ENCODE measurements around the gene FMNL1.

FMNL1 gene

DNA sequence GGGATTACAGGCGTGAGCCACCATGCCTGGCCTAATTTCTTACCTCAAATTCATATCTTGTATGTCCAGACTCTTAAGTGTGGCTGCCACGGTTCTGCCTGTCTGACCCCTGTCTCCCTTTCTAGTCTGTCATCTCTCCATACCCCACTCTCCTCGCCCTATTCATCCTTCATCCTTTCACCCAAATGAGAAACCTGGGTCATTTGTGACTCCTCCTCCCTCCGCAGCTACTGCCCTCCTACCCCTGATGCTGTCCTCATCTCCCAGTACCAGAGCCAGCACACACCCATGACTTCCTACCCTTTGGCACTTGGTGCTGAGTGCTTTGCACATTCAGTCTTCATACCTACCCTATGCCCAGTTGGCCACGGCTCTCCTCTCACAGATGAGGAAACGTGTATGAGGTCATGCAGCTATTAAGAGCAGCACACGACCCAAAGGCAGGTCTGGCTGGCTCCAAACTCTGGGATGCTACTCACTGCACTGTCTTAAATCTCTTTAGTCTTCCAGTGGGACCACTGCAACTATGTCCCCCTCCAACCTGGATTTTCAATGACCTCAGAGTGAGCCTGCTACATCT is 38.6 kb downstream of the FMNL1 start:
- no peak for DNase-seq

DNA sequence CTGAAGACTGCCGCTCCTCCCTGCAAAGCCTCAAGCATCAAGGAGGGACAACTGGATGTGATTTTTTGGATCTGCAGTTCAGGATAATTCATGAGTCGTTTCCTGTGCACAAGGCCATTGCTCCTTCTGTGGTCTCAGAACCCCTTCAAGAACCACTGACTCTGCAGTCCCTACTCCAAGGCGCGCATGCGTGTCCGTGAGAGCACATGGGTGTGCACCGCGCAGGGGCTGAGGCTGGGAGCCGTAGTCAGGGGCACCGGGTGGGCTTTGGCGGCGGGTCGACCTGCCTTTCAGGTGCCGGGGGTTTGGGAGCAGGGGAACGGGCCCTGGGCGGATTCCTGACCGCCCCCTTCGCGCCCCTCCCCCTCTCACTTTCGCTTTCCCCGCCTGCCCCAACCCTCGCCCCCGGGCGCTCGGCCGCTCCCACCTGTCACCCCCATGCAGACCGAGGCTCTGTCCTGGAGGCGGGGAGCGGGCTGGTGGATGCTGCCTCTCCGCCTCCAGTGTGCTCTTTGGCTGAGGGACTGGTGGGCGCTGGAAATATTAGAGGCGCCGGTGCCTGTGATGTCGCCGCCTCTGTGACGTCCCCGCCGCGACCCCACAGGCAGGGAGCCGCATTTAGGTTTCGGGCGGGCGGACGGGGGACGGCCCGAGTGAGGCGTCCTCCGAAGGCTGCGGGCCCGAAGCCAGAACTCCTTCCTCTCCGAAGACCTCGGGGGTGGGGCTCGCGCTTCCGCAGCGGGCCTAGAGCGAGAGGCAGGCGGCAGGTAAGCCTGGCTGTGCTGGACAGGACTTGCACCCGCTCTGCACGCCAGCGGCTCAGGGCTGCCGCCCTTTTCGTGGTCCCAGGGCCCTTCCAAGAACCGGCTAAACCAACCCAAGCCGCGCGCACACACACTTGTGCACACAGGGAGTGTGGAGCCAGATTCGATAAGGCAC is 40.2 kb downstream of the FMNL1 start, which contains the start of gene SPATA32:
Gene SPATA32 (minus strand): TSS at position 518 of the 939 bp plus-strand sequence. CDS start 78 bp downstream, at position 440.
- DNase-seq = no peak

DNA sequence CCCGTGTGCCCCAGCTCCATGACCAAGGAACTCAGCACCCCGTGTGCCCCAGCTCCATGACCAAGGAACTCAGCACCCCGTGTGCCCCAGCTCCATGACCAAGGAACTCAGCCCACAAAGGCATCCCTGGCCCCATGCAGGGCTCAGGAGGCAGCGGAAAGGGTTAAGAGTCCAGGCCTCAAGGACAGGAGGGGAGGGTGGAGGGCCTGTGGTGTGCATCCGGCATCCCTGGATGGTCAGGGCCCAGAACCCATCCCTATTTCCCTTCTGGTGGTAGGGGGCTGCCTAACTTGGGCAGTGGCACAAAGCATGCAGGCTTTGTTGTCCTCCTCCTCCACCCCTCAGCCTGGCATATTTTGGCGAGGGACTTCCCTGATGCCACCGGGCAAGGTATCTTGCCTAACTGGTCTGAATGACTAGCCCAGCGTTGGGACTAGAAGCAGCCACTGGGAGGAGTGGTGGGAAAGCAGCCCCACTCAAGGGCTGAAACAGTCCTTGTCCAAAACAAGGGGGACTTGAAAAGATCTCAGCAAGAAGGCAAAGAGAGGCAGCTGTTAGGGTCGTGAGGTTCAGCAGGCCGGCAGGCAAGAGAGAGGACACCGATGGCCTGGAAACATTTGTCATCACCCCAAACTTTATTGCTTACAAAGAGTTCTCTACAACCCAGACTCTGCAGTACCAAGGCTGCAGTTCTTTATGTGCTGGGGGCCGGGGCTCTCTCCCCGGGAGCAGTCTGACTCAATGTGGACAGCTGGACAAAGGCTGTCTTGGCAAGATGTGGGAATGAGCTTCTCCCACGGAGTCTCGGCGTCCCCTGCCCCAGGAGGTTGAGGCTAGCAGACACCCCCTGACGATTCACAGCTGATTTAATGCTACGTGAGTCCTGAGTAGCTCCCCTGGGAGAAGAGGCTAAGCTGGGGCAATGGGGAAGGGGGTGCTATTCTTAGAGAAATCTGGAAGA is 41.1 kb downstream of the FMNL1 start:
- no peak for DNase-seq

DNA sequence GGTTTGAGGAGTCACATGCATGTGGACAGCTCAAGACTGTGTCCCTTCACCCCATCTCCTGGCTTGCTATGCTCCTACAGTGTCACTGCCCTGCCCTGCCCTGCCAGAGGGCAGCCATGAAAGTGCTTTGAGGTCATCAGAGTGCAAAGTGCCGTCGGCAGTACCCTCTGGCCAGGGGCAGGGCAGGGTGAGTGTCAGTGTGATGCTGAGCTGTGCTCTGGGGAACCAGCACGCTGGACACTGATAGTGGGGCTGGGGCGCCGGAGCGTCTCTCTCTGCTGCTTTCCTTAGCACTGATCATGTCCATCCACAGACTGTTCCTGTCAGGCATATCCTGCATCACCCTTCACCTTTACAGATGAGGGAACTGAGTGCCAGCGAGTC is 41.8 kb downstream of the FMNL1 start:
- no peak for DNase-seq

DNA sequence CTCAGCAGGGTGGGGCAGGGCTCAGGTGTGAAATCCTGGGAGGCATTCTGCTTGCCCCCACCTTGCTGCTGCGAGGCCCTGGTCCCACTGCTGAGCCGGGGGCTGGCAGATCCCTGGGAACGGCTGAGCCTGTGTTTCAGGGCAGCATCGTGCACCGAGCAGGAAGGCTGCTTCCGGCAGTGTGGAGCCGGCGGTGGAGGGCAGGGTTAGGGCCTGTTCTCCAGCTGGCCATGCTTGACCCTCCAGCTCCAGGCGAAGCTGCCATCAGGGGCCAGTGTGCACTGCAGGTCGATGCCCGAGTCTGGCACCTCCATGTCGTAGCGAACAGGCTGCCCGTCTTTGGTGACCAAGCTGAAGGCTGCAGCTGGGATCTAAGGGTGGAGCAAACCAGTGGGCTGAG is 42.7 kb downstream of the FMNL1 start:
- DNase-seq = no peak

DNA sequence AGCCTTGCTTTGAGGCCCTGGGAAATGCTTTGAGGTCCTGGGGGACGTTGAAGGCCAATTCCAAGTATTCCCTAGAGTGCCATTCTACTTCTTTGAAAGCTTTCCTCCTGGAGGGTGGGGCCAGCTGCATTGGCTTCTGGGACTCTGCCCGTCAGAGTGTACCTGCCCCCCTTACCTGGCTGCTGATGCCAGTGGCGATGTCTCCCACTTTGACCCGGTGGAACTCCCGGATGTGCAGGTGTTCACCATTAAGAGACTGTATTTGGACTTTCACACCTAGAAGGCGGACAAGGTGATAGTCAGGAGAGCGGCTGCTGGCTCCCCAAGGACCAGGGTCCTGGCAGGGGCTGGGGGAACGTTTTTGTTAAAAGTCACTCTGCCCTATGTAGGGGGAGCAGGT is 43.3 kb downstream of the FMNL1 start:
- DNase-seq = no peak

DNA sequence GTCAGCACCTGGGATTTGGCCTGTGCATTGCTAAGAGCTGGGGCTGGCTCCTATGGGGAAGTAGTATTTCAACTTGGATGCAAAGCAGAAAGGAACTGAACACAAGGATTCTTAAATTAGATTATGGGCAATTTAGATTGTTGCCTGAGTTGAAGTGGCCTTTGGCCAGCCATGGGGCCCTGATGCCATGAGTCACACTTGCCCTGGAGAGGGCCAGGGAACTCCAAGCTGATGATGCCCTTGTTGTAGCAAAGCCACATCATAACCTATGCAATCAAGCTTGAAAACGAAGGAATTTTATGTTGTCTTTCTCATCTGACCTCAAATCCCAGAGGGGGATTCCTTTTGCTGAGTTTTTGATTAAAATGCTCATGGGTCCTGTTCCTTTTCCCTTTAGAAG is 44.1 kb downstream of the FMNL1 start:
- no peak for DNase-seq

DNA sequence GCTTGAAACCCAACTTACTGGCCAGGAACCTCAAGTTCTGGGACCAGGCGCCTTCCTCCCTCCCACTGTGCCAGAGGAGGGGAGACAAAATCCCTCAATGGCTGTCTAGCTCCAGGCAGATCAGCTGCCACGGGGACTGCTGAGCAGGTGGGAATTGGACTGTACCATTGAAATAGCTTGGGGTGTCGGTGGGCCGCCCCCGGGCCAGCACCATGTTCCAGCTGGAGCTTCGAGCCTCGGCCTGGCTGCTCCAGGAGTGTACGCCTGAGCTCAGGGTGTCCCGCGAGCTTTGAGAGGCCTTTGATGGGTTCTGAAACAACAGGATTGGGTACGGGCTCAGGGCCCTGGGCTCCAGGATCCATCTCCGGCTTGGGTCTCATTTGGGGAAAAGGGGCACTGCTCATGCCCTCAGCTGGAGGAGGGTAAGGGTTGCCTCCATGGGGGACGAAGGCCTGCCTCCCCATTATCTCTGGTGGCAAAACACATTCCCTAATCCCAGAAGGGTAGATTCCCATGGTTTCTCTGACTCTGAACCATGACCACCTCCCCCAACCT is 44.8 kb downstream of the FMNL1 start:
- DNase-seq = no peak

DNA sequence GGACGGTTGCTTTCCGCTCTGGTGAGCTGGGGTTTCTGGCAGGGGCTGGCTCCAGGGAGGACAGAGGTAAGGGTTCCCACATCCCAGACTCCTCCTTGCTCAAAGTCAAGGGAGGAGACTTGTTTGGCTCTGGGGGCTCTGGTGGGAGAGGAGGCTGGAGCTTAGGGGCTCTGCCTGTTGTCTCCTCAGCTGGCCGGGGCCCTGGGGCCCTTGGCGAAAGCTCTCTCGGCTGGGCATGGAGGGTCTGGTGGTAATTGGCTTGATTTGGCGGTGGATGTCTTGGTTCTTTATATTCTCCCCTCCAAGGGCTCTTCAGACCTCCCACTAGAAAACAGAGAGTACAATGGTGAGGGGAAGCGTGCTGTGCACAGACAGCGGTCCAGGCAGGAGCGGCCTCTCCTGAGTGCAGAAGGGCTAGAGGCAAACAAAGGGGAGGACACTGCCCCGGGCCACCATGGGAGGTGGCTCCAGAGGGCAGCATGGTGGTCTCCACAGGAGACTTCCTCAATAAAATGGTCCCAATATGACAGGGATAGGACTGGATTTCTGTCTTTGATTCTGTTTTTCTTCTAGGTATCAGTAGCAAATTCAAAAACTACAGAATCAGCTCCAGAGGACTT is 45.9 kb downstream of the FMNL1 start:
- DNase-seq = no peak

DNA sequence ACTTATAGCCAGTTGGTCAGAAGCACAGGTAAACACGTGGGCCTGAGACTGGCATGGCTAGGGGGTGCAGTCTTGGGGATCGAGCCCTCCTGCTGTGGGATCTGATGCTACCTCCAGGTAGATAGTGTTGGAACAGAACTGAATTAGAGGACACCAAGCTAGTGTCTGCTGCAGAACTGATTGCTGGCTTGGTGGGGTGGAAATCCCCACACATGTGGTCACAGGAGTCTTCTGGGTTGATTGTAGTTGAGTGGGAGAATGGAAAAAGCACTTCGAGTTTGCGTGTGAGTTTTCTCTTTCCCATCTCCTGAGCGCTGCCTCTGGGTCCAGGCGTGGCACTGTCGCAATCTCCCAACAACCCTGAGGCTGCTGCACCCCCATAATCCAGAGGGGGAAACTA is 48.2 kb downstream of the FMNL1 start:
- DNase-seq = no peak

DNA sequence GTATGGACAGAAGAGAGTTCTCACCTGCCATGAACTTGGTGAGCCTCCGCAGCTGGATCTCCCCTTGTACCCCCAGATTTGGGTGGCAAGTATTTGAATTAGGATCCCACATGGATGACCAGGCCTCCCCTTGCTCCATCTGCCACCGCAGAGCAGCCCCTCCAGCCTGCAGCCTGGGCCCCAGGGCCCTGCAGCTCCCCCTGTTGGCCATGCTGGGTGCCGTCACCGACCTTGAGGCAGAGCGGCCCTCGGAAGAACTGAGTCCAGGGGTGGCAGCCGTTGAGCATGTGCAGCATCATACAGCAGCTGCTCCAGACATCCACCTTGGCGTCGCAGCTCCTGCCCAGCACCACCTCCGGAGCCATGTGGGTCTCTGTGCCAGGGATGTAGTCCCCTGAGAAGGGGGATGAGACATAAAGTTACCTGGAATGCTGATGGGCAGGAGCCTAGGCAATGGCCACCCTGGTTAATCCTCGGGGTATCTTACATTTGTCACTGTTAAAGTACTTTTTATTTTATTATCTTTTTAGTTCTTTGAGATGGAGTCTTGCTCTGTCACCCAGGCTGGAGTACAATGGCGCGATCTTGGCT is 49.2 kb downstream of the FMNL1 start:
- no peak for DNase-seq

DNA sequence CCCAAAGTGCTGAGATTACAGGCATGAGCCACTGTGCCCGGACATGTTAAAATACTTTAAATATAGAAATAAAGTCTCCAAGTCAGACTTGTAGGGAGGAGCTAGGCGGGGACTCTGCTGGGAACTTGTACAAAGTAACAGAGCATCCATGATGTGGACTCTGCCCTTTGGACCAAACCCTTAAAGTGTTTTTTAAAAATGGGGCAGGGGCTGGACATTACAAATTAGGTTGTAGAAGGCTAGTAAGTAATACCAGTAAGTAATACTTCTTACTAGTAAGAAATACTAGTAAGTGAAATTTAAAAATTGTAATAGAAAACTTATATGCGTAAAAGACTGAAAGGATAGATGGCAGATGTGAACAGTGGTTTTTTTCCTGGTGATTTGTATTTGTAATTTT is 49.9 kb downstream of the FMNL1 start:
- no peak for DNase-seq

DNA sequence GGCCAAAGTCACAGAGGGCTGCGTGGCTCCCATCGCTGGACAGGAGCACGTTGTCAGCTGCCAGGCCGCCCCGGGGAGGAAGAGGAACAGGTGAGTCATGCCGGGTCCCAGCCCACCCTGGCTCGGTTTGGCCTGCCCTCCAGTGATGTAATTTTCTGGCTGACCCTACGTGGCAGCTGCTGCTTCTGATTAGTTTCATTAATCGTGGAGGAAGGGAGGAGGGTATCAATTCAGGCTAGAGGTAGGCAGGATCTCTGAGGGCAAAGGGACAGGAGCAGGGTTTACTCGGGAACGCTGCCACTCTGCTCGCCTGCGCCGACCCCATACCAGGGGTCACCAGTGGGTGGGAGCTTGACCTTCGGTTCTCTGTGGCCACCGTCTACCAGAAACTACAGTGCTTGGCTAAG is 51.9 kb downstream of the FMNL1 start:
- no peak for DNase-seq

DNA sequence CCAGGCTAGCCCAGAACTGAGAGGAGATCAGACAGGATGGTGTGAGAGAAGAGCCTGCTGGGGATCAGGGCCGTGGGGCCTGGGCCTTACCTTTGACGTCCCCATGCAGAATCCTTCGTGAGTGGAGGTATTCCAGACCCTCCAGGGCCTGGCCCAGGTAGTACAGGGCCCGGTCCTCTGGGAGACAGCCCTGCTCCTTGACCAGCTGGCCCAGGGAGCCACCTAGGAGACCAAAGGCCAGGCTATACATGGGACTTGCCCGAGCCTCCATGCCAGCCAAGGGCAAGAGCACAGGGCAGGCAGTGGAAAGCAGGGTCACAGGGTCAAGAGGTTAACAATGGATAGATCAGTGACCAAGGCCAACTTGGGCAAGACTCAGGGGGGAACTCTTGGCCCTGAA is 52.3 kb downstream of the FMNL1 start:
- no peak for DNase-seq

DNA sequence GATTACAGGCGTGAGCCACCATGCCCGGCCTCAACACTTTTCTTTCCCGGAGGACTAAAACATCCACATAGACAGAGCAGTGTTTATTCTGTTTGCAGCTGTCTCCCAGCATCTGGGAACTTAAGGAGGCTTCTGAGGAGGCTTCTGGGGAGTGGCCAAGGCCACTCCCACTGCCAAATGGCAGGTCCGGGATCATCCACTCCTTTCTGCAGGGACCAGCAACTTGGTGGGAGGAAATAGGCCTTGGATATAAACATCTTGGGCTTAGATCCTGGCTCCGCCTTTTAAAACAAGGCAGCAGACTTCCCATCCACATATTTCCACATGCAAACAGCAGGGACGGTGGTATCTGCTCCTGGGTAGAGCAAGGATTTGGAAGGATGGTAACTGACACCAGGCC is 54.3 kb downstream of the FMNL1 start:
- no peak for DNase-seq

DNA sequence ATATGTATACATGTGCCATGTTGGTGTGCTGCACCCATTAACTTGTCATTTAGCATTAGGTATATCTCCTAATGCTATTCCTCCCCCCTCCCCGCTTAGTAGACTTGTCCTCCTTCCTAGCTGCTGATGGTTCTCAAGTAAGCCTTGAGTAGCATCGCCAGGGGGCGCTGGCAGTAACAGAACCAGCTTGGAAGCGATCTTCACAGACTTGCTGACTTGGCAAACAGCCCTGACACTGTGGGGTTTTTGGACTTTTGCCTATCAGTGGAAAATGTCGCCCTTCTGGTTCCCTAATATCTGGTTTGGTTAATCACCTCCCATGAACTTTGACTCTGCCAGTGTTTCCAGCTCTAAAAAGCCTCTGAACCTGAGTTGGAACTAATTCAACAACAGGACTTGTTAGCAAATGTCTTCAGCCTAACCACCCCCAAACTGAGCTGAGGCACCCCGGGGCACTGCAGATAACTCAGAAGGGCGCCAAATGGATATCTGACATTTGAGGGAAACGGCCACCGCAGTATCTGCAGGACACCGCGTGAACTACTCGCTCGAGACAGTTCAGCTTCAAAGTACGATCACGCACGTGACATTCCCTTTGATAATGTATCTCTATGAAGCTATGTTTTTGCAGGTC is 55.6 kb downstream of the FMNL1 start:
- no peak for DNase-seq

DNA sequence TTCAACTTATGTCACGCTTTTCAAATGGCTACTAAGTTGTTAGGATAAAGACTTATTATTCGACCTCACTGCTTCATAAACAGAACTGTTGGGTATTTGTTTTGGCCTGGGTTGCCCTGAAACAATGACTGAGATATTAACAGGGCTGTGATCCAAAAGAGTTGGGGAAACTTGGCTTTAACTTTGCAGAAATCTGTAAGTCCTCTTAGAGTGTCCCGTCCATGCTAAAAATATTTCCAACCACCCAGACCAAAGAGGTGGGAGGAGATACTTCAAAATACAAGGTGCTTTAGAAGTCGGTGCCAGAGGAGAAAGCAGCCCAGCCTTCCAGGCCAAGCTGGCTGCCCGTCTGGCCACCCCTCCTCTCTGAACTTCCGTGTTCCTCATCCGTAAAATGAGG is 56.3 kb downstream of the FMNL1 start:
- no peak for DNase-seq

DNA sequence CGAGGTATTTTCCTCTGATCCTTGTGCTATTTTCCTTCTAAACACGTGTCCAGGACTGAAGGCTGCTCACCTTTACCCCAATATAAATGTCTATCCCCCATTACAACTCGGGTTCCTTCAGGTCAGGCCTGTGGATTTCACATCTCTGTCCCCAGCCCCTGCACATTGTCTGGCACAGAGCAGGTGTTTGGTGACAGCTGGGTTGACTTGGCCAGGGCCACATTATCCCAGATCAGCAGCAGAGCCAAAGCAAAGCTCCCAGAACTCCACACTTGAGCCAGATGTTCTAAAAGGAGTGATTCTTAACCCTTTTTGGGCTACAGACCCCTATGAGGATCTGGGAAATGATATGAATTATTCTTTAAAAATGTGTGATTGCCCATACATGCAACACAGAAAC is 58.2 kb downstream of the FMNL1 start:
- DNase-seq = no peak

DNA sequence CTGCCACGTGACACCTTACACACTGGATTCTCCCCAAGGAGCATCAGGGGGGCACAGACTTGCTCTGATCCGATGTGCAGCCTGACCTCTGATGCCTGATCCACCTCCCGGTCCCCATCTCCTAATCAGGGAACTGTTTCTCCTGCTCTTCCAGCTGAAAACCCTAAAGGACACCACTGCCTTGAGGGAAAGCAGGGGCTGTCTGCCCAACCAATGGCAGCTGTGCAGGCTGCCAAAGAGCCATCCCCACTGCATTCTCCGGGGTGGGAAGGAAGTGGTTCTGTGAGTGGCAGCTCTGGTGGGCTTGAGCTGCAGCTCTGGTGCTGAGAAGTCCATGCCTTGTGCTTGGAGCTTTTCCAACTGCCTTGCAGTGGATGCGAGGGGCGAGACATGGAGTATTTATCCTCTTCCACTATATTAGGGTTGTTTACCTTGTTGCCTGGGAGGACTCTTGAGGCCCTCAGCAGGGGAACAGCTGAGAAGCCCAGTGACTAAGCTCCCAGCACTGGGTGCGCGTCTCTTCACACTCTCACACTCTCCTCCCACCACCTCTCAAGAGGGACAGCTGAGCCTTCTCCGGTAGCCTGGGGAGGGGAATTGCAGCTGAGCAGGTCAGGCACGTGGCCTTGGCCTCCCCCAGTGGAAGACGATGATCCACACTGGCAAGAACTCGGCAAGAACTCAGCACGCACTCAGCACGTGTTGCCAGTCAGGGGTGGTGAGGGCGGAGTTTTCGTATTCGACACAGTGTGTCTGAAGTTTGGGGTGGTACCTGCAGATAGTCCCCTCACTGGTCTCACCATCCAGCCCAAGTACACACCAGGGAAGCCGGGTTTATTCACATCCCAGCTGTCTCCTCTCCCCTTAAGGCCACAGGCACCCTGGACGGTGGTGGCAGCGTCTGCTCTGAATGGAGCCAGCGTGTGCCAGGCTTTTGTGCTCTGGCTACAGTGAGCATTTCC is 61.3 kb downstream of the FMNL1 start:
- DNase-seq = no peak

DNA sequence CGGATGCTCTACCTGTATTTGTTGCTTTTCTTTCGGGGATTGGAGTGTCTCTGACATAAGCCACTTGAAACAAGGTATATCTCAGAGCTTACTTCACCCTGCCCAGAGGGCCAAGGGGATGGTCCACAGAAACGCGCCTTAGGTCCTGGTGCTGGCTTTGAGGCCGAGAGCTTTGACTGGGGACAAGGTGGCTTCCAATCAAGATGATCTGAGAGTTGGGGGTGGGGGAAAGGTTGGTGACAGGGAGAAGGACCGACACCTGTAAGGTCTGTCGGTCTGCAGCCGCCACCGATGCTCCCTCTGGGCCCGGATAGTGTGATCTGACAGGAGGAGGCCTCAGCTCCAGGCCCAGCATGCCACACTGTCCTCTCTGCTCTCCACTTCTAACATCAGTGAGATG is 62.0 kb downstream of the FMNL1 start:
- no peak for DNase-seq

Data from cortex of kidney (tissue), 1 donor.